Right lobe of liver (tissue), 6 donors: ENCODE data around the gene MTA1. TPM values are rescaled to one million over a fixed set of nuclear protein-coding genes. Genes with fewer than 3 reads are reported as not detected.
A peak's percentile ranks its signal among the peaks of the same experiment; 100 is the strongest.

Source experiments
- ATAC-seq, 4 donors: fragments of 200-7000 bp; cut with Tn5 transposase; one replicate each; pipeline ENCODE4 v1.9.1; 2020; ENCODE audit warnings: mild to moderate bottlenecking in 4 of 4, moderate library complexity in 4 of 4
- DNase-seq, 3 donors: peaks; one replicate each; pipeline ENCODE4 v3.0.0-alpha.2; 2020
- H3K27ac ChIP-seq, 3 donors: fragments of 200-600 bp; one replicate each; pipeline ENCODE4 v1.8.0; 2022
- H3K27me3 ChIP-seq, 2 donors: fragments of 200-600 bp; one replicate each; pipeline ENCODE4 v1.8.0; 2022
- H3K36me3 ChIP-seq, 4 donors: fragments of 200-600 bp; sonication (generic) in 1 of 4; one replicate each; pipeline versions ENCODE4 v1.5.1 to v1.8.0; 2017 to 2022; ENCODE audit warnings: control low read depth in 1 of 4
- H3K4me1 ChIP-seq, 4 donors: fragments of 200-600 bp; sonication (generic) in 1 of 4; one replicate each; pipeline versions ENCODE4 v1.5.1 to v1.8.0; 2017 to 2022; ENCODE audit warnings: control low read depth in 1 of 4
- H3K4me3 ChIP-seq, 3 donors: fragments of 200-600 bp; one replicate each; pipeline ENCODE4 v1.8.0; 2022
- H3K9me3 ChIP-seq, 4 donors: fragments of 200-600 bp; sonication (generic) in 1 of 4; one replicate each; pipeline versions ENCODE4 v1.5.1 to v1.8.0; 2017 to 2022; ENCODE audit warnings: control low read depth in 1 of 4
- CTCF ChIP-seq, 4 donors: fragments of 200-600 bp in 3 of 4; fragments of 450-650 bp in 1 of 4; IDR thresholded peaks; one replicate each; pipeline versions ENCODE4 v1.5.1 to v1.8.0; 2016 to 2022; ENCODE audit warnings: antibody characterized with exemption in 4 of 4, mild to moderate bottlenecking in 2 of 4
- POLR2A ChIP-seq: fragments of 450-650 bp; IDR thresholded peaks from one replicate; pipeline ENCODE4 v1.6.1; 2017; ENCODE audit warnings: antibody characterized with exemption, mild to moderate bottlenecking
- WGBS: methylation state at CpG from one replicate; pipeline ENCODE4 v1.1.6; 2018; ENCODE audit warnings: low coverage, low lambda C conversion rate; ENCODE audit not compliant: insufficient coverage; ENCODE audit errors: missing lambda C conversion rate; 5-methylcytosine and 5-hydroxymethylcytosine counted together
- intact Hi-C, 2 donors: fragments of 100-400 bp; cut with DNase I; formaldehyde crosslinking; loops; one replicate each; pipeline versions ENCODE4 v1.11.2 to v1.14.1; 2022
- total RNA-seq, 6 experiments: library from RNA; depleted of rRNA in 2 of 6; stranded (reverse); fragments of >200 nt in 2 of 6; fragmentation: NEBNext Ultra II Directional in 3 of 6; extraction: Animal tissue kit (Norgen Biotek cat#: 25700) in 3 of 6; gene quantifications; one replicate each; pipeline versions ENCODE4 v1.1.0 to v1.2.4, GENCODE V29; 2016 to 2023
- donor health status: DM: no; HTN: yes; CAD: no.
- donor health status: DM: no; HTN: no; CAD: no.
- donor health status: DM: no; HTN: no; CAD: no.
- donor health status: DM: no; HTN: yes; CAD: no.
- donor health status: DM: no; HTN: yes; CAD: no.

The MTA1 gene
- total RNA-seq, 6 experiments from 2014 or later: 18.6 to 45.1 (median 29.2) TPM

- intact Hi-C loops: no loop called here
- peak in 1 of 3 donors; percentile 53 for DNase-seq
- H3K36me3 ChIP-seq: no peaks in the 10 kb centered on the region
Measured at GRCh38 chr14:105380756-105381155, 38.9 kb upstream of the MTA1 start.

GRCh38 chr14:105381446-105382342 is 37.9 kb upstream of the MTA1 start:
- Histone ChIP-seq H3K27me3 (no peaks in the 10 kb centered on the region), H3K36me3 (no peaks in the 10 kb centered on the region), H3K9me3 (no peaks in the 10 kb centered on the region), H3K4me1 (no peaks in the 10 kb centered on the region), H3K4me3 (no peak overlapping the region), H3K27ac (no peak overlapping the region)
- intact Hi-C loops: no loop called here
- no peak for ATAC-seq
- WGBS: no CpG with 5 or more reads among the region's 27 CpGs
- no peak for TF ChIP-seq POLR2A
- TF ChIP-seq CTCF (IDR thresholded peaks at IDR 0.05): no peak
- peak in 2 of 3 donors; percentile 19 to 37 for DNase-seq

More at GRCh38 chr14:105380756-105381155, 38.9 kb upstream of the MTA1 start:
- H3K27me3 ChIP-seq: no peaks in the 10 kb centered on the region
- H3K4me3 ChIP-seq: no peak overlapping the region
- no peak overlapping the region for H3K27ac ChIP-seq
- no peak for ATAC-seq
- H3K9me3 ChIP-seq: no peaks in the 10 kb centered on the region
- no CpG with 5 or more reads among the region's 19 CpGs for WGBS
- no peaks in the 10 kb centered on the region for H3K4me1 ChIP-seq
- TF ChIP-seq CTCF (IDR thresholded peaks at IDR 0.05): no peak
- no peak for TF ChIP-seq POLR2A

GRCh38 chr14:105382343-105383082 is 37.1 kb upstream of the MTA1 start:
- Histone ChIP-seq H3K27me3 (no peaks in the 10 kb centered on the region), H3K4me3 (no peak overlapping the region), H3K9me3 (no peaks in the 10 kb centered on the region), H3K27ac (no peak overlapping the region), H3K36me3 (no peaks in the 10 kb centered on the region), H3K4me1 (no peaks in the 10 kb centered on the region)
- intact Hi-C loops: no loop called here
- DNase-seq (peak in 1 of 3 donors; percentile 37), ATAC-seq (no peak)
- TF ChIP-seq POLR2A: no peak
- no peak for TF ChIP-seq CTCF (IDR thresholded peaks at IDR 0.05)
- 65% methylated on average over 5 of the region's 26 CpGs for WGBS

GRCh38 chr14:105383083-105383730 is 36.4 kb upstream of the MTA1 start:
- H3K27ac ChIP-seq: no peak overlapping the region
- H3K4me3 ChIP-seq: no peak overlapping the region
- no peaks in the 10 kb centered on the region for H3K27me3 ChIP-seq
- no peak for TF ChIP-seq POLR2A
- 91% methylated on average over 17 of the region's 32 CpGs for WGBS
- intact Hi-C loops: no loop called here
- no peaks in the 10 kb centered on the region for H3K9me3 ChIP-seq
- H3K4me1 ChIP-seq: no peaks in the 10 kb centered on the region
- no peak for ATAC-seq
- no peaks in the 10 kb centered on the region for H3K36me3 ChIP-seq
- peak in 2 of 3 donors; percentile 20 to 49 for DNase-seq
